ENCODE measurements around the gene DHRS7B.

The DHRS7B gene

DNA sequence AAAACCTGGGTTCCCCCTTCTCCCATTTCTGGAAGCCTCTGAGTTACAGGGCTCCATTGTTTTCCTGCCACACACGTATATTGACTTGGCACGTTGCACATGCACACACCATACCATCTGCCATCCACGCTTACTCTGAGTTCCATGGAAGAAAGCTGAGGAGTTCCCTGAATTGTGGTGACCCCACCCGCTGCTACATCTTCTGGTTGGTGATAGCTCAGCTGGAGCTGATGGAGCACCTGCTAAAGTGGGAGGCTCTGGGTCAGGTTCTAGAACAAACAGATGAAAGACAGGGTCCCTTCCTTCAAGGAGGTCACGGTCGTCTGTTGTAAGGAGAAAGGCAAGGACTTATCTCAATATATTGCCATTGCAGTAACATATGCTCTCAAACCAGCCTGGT, 46.1 kb downstream of the DHRS7B start:
- DNase-seq = no peak
- Histone ChIP-seq H3K27ac (no peak overlapping the region), H3K9me3 (no peaks in the 10 kb centered on the region), H3K4me3 (no peak overlapping the region), H3K27me3 (no peaks in the 10 kb centered on the region), H3K36me3 (peaks cover 0 to 27% (median 5%) of the 10 kb centered on the region in 3 donors), H3K4me1 (peaks cover 0 to 57% (median 36%) of the 10 kb centered on the region in 4 donors)
- intact Hi-C loops (cut with DNase I; ENCODE audit: low total_unique reads) = no loop called here
- TF ChIP-seq, protein P1, sequence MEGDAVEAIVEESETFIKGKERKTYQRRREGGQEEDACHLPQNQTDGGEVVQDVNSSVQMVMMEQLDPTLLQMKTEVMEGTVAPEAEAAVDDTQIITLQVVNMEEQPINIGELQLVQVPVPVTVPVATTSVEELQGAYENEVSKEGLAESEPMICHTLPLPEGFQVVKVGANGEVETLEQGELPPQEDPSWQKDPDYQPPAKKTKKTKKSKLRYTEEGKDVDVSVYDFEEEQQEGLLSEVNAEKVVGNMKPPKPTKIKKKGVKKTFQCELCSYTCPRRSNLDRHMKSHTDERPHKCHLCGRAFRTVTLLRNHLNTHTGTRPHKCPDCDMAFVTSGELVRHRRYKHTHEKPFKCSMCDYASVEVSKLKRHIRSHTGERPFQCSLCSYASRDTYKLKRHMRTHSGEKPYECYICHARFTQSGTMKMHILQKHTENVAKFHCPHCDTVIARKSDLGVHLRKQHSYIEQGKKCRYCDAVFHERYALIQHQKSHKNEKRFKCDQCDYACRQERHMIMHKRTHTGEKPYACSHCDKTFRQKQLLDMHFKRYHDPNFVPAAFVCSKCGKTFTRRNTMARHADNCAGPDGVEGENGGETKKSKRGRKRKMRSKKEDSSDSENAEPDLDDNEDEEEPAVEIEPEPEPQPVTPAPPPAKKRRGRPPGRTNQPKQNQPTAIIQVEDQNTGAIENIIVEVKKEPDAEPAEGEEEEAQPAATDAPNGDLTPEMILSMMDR (IDR thresholded peaks at IDR 0.05) = no peak

- peaks cover 0 to 32% (median 5%) of the 10 kb centered on the region in 3 donors for H3K36me3 ChIP-seq
- no peaks in the 10 kb centered on the region for H3K27me3 ChIP-seq
- H3K4me1 ChIP-seq = peaks cover 0 to 50% (median 30%) of the 10 kb centered on the region in 4 donors
- H3K27ac ChIP-seq = peak overlapping the region; percentile 60 to 66
- H3K9me3 ChIP-seq = no peaks in the 10 kb centered on the region
- TF ChIP-seq, protein P1 (IDR thresholded peaks at IDR 0.05) = no peak
- no peak for DNase-seq
- no peak overlapping the region for H3K4me3 ChIP-seq
- intact Hi-C loops (cut with DNase I; ENCODE audit: low total_unique reads) = no loop called here
Measured at GRCh38 chr17:21173543-21173942, 46.8 kb downstream of the DHRS7B start.

DNA sequence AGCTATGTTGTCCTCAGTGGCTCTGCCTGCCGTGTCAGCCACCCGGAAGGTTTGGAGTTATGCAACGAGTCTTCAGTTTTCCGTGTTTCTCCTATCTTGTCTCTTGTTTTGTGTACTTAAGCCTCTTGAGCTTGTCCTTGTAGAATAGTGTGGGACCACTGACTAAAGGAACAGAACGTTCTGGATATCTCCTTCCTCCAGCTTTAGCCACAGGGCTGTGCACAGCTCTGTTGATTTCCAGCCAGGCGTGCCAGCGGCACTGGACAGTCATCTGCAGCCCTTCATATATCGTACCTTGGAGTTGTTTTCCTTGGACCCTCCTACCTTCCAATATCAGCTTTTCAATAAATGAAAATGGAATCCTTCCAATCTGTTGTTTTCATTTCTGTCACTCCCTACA, 47.4 kb downstream of the DHRS7B start:
- Histone ChIP-seq H3K36me3 (peaks cover 0 to 34% (median 5%) of the 10 kb centered on the region in 3 donors), H3K4me3 (no peak overlapping the region), H3K27ac (peak overlapping the region; percentile 60 to 66), H3K9me3 (no peaks in the 10 kb centered on the region), H3K27me3 (no peaks in the 10 kb centered on the region), H3K4me1 (peaks cover 0 to 45% (median 28%) of the 10 kb centered on the region in 4 donors)
- intact Hi-C loops (cut with DNase I; ENCODE audit: low total_unique reads) = no loop called here
- TF ChIP-seq, protein P1 (IDR thresholded peaks at IDR 0.05) = no peak
- no peak for DNase-seq

GRCh38 chr17:21174713-21175112, 47.9 kb downstream of the DHRS7B start:
- DNase-seq = no peak
- intact Hi-C loops (cut with DNase I; ENCODE audit: low total_unique reads) = no loop called here
- peaks cover 0 to 39% (median 5%) of the 10 kb centered on the region in 3 donors for H3K36me3 ChIP-seq

DNA sequence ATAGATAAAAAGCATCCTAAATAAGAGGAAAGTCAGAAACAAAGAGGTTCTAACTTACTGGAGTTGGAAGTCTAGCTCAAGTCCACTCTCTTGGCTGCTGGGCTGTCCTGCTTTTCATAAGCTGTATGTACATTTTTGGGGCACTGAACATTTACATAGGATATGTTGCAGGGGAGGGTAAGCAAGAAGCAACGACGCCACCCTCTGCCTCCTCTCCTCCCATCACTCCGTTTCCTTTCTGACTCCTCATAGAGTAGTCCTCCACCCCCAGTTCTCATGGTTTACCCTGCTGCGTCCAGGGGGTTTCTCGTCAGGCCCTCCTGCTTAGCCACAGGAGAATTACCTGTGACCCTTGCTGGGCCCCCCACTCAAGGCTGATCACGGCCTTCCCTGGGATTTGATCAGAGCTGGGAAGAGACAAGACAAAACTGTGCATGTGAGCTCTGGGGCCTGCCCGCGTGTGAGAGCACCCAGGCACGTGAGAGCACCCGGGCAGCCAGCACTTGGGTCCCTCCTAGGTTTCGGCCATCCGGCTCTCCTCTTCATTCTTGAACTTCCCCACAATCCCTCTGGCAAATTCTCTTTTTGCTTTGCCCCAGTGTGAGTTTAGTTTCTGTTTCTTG, 50.1 kb downstream of the DHRS7B start:
- Histone ChIP-seq H3K4me1 (peaks cover 0 to 22% (median 14%) of the 10 kb centered on the region in 4 donors), H3K27ac (no peak overlapping the region), H3K36me3 (peaks cover 0 to 44% (median 5%) of the 10 kb centered on the region in 3 donors), H3K4me3 (no peak overlapping the region), H3K9me3 (no peaks in the 10 kb centered on the region), H3K27me3 (no peaks in the 10 kb centered on the region)
- DNase-seq = peak in 1 of 2 donors; percentile 19
- TF ChIP-seq, protein P1 (IDR thresholded peaks at IDR 0.05) = no peak
- intact Hi-C loops (cut with DNase I; ENCODE audit: low total_unique reads) = no loop called here

More at GRCh38 chr17:21174713-21175112, 47.9 kb downstream of the DHRS7B start:
- Histone ChIP-seq H3K4me1 (peaks cover 0 to 39% (median 28%) of the 10 kb centered on the region in 4 donors), H3K9me3 (no peaks in the 10 kb centered on the region), H3K27me3 (no peaks in the 10 kb centered on the region), H3K4me3 (no peak overlapping the region), H3K27ac (peak overlapping the region; percentile 60 to 66)
- TF ChIP-seq, protein P1 (IDR thresholded peaks at IDR 0.05) = no peak
